HG02678 (cell line): ENCODE measurements around the gene NECAB3.
A peak's percentile ranks its signal among the peaks of the same experiment; 100 is the strongest.

Source experiments
- ATAC-seq: cut with Tn5 transposase; IDR thresholded peaks from one replicate; pipeline ENCODE4 v1.9.1; 2021; ENCODE audit warnings: mild to moderate bottlenecking, moderate library complexity; ENCODE audit not compliant: unreplicated experiment

NECAB3 gene

DNA sequence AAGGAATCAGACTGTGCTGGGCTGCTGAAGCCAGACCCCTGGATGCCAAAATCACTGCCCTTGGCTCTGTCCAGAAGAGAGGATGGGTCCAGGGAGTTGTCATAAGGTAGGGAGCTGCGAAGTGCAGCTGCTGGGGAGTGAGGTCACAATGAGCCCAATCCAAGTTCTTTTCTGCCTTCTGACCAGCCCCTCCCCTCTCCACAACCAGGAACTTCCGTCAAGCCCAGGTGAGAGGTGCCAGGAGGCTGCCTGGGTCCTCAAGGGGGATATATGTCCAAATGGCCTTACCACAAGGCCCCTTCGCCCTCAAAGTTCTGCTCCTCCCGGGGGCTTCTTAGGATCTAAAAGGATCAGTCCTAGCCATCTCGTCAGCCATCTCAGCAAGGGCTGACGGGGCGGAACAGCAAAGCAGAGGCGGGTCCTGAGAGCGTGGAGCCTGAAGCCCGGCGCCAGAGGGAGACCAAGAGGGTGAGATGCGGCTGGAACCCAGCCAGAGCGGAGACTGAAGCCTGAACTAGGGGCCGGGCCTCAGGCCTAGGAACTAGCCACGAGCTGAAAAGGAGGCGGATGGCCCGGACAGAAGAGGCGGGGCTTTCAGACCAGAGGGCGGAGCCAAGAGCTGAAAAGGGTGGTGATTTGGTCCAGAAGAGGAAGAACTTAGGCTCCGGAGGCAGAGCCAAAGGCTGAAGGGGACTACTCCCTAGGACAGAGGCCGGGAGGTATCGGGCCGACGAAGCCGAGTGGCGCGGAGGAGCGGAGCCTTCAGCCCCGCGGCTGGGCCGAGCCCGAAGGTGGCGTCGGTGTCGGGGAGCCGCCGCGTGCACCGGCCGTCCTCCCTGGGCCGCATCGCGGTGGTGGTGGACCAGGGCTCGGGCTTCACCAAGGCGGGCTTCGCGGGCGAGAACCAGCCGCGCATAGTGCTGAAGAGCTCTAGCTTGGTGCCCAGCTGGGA, 7.7 kb downstream of the NECAB3 start, which contains the start of gene ACTL10:
Gene ACTL10 (plus strand): TSS at position 651 of the 952 bp plus-strand sequence. CDS start 555 bp downstream, outside the sequence.
- ATAC-seq, result peak; percentile 72

GRCh38 chr20:33664762-33665144, 9.5 kb downstream of the NECAB3 start:
- no peak for ATAC-seq

GRCh38 chr20:33664085-33664761, 10.0 kb downstream of the NECAB3 start:
- no peak for ATAC-seq

GRCh38 chr20:33663161-33664084, 10.8 kb downstream of the NECAB3 start:
- peak; percentile 49 for ATAC-seq

DNA sequence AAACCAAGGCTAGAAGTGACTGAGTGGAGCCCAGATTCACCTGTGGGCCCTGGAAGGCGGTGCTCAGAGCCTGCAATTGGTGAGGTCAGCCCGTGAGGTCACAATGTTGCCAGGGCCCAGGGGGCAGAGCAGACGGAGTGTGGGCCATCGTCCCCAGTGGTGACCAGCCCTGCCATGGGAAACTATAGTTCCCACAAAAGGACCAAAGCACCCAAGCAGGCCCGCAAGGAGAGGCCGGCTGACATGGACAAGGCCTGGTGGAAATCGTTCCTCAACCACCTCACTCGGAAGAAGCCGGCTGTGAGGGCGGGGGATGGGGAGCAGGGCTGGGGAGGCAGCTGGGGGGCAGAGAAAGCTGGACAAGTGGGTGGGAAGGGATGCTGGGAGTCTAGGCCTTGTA, 12.1 kb downstream of the NECAB3 start, which contains the start of gene C20orf144:
Gene C20orf144 (plus strand): TSS at position 156 of the 400 bp plus-strand sequence. CDS start 19 bp downstream, at position 175.
- no peak for ATAC-seq

DNA sequence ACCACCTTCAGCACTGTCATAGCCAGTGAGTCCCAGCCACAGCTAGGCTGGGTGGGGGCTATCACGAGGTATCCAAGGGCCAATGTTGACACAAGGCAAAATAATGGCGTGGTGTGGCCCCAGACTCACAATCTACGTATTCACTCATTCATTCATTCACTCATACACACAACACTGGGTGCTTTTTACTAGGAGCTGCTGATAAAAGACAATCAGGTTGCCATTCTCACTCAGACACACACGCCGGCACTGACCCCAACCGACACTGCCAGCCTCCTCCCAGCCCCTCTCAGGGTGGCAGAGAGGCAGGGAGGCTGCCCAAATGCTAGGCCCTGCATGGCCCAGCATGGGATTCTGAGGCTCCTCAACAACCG, 13.6 kb downstream of the NECAB3 start:
- ATAC-seq, result no peak

DNA sequence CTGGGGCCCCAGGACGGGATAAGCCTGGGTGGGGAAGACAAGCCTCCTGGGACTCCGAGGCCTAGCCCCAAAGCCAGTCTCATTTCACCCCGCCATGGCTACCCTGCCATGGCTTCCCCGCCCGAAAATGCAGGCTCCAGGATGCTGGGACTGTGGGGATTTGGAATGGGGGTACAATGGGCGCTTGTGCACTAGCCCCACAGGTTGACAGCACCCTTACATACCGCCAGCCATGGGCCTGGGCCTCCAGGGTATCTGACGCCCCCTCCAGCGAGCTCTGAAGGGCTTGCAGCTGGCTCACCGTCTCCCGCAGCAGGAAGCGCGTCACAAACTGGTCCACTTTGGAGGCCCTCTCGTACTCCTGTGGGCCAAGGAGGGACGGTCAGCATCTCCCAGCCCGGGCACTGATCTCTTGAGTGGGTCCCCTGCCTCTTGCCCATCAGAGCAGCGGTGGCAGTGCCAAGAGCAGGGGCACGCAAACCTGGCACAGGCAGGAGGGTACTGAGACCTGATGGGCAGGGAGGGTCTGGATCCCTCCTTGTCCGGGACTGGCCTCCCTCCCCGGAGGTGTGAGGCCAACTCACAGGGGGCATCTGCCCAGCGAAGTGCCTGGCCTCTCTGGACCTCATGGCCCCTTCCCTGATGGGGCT, 14.1 kb downstream of the NECAB3 start:
- no peak for ATAC-seq

DNA sequence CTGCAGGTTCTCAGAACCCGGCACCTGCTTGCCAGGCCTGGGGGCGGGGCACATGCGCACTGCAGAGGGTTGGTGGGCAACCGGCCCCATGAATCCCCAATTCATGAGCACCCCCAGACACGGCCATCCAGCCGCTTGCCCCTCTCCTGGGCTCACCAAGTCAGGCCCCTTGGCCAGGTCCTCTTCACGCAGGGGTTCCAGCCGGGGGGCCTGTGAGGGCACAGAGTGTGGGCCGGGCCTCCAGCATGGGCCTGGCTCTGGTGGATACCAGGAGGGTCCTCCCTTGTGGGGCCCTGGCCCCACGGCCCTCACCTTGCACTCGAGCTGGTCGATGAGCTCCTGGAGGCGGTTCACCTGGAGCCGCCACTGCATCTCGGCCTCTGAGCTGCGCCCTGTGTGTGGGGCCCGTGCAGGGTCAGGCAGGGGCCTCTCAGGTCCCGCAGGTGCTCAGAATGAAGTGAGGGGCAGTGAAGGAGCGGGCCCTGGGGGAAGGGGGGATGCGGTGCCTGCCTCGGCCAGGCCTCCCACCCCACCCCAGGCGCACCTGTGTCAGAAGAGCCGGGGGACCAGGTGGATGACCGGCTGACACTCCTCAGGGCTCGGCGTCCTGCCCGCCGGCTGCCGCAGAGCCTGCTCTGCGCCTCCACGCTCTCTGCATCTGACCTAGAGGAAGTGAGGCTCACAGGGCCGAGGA, 14.7 kb downstream of the NECAB3 start:
- no peak for ATAC-seq

GRCh38 chr20:33658929-33659328, 15.3 kb downstream of the NECAB3 start:
- no peak for ATAC-seq

- no peak for ATAC-seq
Measured at GRCh38 chr20:33658510-33658909, 15.7 kb downstream of the NECAB3 start.

DNA sequence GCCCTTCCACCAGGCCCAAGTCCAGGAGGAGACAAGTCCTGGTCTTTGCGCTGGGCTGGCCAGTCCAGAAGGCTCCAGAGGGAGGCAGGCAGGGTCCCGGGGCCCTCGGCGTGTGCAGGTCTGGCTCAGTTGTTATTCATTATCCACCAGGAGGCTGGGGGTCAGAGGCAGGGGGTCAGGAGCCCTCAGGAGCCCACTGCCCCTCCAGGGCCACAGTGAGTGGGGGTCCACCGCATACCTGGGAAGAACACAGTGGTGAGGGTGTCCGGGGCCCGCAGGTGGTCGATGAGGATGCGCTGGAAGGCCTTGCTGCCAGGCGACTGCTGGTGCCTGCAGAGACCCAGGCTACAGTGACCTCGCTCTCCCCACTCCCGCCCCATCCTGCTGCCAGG, 16.5 kb downstream of the NECAB3 start:
- no peak for ATAC-seq

DNA sequence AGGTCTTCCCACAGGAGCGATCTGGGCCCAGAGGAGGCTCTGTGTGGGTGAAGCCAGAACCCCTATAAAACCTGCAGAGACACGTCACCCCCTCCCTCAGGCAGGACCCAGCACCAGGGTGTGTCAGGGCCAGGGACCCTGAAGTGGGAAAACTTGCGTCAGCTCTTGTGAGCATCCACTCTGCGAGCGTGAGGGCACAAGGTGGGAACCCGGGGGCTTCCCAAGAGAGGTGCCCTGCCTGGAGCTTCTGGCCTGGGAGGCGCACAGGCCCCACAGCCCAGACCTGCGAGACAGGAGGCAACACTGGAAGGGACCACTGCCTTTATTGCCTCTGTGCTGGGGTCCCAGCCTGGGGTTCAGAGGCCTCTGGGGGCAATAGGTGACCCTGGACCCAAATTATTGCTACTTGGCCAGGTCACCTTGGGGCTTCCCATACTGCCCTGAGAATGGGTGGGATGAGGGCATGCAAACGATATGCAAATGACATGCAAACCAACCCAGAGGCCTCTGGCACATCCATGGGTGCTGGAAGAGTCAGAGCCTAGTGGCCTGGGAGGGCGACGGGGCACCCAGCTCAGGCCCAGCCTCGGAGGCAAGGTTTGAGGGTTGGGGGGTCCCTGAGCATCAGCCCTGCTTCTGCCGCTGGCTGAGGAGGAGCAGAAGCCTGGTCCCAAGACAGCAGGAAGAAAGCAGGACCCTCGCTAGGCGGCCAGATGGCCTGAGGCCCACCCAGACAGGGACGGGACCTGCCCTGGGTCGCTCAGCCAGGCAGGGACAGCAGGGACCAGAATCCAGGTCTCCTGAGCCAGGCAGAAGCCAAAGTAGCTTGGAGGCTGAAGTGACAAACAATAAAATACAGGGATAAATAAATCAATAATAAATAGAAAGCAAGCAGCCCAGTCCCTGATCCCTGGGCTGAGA, 17.2 kb downstream of the NECAB3 start:
- no peak for ATAC-seq

GRCh38 chr20:33656010-33656782, 18.0 kb downstream of the NECAB3 start:
- ATAC-seq, result no peak

DNA sequence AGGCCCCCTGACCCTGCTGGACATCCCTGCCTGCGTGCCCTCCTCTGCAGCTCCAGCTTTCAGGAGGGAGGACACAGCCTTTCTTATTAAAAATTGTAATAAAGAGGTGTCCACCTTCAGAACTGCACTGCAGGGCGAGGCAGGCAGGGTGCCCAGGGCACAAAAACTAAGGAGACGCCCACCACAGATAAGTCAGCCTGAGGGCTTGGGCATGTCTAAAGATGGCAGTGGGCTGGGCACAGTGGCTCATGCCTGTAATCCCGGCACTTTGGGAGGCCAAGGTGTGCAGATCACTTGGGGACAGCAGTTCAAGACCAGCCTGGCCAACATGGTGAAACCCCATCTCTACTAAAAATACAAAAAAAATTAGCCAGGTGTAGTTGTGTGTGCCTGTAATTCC, 19.1 kb downstream of the NECAB3 start:
- ATAC-seq, result no peak

- no peak for ATAC-seq
Measured at GRCh38 chr20:33654680-33655161, 19.5 kb downstream of the NECAB3 start.

DNA sequence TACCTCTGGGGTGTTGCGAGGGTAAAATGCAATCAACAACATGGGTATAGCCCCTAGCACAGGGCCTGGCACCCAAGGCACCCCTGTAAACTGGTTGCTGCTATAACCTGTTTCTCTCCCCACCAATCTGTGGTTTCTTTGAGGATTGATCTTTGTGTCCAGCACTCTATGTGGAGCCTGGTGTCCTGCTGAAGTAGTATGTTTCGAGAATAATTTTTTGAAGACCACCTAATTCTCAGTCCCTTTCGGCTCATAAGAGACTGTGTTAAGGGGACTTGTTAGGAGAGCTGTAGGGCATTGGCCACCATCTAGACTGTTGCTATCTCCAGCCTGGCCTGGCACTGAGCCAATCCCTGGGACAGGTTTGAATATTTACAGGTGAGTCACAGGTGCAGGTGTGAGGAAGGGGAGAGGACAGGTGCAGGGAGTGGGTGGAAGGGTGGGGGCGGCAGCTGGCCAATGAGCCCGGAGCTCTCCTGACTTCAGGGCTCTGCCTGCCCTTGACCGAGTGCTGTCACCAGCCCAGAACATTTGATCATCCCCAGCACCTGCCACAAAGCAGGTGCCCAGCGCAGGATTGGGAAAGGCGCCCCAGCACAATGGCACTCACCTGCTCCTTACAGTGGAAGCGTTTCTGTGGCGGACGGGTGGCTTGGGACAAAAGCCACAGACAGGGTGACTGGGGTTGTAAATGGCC, 20.2 kb downstream of the NECAB3 start:
- ATAC-seq, result no peak

DNA sequence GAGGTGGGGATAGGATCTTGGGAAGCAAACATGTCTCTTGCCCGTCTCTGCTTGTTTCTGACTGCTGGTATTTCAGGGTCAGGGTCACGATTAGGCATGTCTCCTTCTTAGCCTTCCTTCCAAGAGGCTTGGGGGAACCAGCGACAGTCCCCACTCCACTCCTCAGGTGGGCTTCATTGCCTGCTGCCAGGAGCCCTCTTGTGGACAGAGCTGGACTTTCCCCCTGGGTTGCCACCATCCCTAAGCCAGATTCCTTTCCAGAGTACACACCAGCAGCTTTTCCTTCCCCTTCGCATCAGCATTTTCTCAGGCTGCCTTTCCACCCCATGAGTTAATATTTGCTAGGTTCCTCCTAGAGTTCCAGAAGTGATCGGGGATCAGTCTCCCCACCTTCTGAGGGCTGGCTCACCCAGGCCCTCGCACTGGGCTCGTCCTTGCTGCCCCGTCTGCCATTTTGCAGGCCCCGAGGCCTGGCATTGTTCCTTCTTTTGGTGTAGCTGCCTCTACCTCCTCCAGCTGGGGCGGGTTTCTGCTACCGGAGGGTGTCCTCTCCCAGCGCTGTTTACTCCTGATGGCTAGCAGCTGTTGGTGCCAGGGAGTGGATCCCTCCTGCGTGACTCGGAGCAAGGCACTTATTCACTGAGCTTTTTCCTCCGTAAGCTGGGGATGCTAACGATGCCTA, 20.9 kb downstream of the NECAB3 start:
- ATAC-seq, result peak; percentile 46
